Cardiac fibroblast (primary cell): Measurements from ENCODE around the gene ZNF592.

Source experiments
- DNase-seq, 2 donors: peaks; one replicate each; pipeline versions ENCODE4 v3.0.0 to v3.0.0-alpha.2; 2010; ENCODE audit warnings: low read depth in 2 of 2
- H3K4me3 ChIP-seq, 2 donors: replicated peaks in 1 of 2; 1 replicate in 1 of 2; 2 replicates in 1 of 2; pipeline ENCODE4 v1.5.1; 2011; ENCODE audit warnings: low read depth in 2 of 2, low read length in 2 of 2, mild to moderate bottlenecking in 2 of 2, moderate library complexity in 1 of 2
- CTCF ChIP-seq: IDR thresholded peaks from one replicate; pipeline ENCODE4 v1.5.1; 2011; ENCODE audit warnings: low read depth, mild to moderate bottlenecking, low read length, inconsistent platforms

The ZNF592 gene

GRCh38 chr15:84813931-84814330 is 65.5 kb downstream of the ZNF592 start:
- H3K4me3 ChIP-seq: no peak overlapping the region
- DNase-seq: no peak
- TF ChIP-seq CTCF: no peak

- TF ChIP-seq CTCF: no peak
- no peak overlapping the region for H3K4me3 ChIP-seq
- no peak for DNase-seq
These were observed 66.5 kb downstream of the ZNF592 start for GRCh38 chr15:84814916-84815315.

DNA sequence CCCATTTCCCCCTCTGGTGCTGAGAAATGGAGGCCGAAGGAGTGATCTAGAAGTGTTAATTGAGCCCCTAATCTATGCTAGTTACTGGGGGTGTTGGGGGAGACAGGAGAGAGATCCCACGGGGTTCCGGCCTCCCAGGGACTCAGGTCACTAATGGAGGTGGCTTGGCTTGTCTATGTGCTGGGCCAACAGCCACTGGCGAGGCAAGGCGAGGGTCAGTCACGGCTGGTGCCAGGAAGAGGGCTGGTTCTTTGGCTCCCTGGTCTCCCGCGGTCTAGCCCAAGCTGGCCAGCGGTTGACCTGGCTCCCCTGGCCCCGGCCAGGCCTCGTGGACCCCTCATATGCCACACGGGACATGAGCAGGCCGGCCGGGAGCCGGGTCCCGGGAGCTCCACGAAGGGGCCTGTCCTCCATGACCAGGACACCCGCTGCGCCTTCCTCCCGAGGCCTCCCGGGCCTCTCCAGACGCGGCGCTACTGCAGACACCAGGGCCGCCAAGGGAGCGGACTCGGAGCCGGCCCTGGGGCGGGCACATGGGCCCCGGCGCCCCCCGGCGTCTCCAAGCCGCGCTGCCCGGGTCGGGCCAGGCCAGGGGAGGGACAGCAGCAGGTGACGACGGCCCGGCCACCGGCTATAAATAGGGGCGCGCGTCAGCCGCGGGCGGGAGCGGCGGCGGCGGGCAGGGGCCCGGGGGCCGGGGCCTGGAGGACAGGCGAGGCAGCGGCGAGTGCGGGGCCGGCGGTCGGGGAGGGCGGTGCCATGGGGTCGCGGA is 68.5 kb downstream of the ZNF592 start, which contains the start of gene ALPK3:
Gene ALPK3, plus strand, starts transcription at position 663 of the 772 bp plus-strand sequence. Its CDS starts 97 bp downstream, at position 760.
- H3K4me3 ChIP-seq: no peak within 1 kb of the TSS
- no peak for DNase-seq
- no peak for TF ChIP-seq CTCF

- H3K4me3 ChIP-seq: no peak overlapping the region
- no peak for DNase-seq
- TF ChIP-seq CTCF: no peak
These were observed 69.2 kb downstream of the ZNF592 start for GRCh38 chr15:84817466-84818081.

DNA sequence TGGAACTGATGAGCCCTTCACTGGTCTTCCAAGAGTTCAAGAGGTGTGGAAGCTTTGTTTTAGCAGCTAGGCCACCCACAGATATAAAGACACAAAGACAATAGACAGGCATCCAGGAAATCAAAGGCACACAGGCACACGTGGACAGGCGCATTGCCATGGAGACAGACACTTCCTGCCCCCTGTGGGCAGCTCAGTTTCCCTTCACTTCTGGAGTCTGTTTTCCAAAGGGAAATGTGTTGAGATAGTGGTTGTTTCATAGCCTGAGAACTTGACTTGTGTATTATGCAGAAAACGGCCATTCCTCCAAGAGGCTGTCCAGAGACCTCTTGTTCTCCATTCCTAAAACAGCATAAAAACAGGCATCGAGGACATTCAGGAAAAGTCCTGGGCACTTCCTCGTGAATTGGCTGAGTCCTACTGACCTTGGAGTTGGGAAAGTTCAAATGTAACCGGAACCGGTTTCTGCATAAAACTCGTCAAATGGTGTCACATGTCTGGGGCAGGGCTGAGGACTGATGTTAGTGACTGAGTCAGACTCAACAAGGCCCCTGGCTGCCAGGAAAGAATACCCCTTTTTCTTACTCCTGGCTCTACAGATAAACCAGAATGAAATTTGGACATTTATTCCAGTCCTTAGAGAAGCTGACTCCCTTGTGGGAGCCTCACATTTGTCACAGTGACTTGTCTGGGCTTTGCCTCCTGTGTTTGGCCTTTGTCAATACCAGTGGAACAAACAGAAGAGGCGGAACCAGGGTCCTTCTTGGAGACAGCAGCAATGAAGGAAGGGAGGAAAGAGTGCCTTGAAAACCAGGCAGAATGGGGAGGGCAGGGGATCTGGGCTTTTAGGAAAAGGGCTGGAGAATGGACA is 70.1 kb downstream of the ZNF592 start:
- peak; percentile 60 to 80 for DNase-seq
- peak; percentile 5 for TF ChIP-seq CTCF
- H3K4me3 ChIP-seq: no peak overlapping the region

DNA sequence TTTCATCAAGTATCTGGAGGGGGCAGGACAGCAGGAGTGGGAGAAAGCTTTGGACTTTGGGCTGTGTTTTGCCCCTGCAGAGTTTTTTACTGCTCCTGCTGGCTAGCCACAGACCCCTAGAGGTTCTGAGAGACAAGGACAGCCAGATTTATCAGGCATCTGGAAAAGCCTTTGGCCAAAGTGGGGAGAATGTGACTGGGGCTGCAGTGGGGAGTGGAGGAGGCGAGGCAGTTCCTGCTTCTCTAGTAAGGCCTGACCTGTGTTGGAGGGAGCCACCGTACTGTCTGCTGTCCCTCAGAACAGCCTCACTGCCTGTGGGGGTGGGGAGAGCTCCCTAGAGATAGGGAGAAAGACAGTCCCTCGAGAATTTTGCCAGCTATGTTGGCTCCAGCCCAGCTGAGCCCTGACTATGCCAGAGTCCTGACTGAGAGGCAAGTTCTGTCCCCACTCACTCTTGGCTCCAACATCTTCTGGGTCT is 70.9 kb downstream of the ZNF592 start:
- peak; percentile 10 for TF ChIP-seq CTCF
- DNase-seq: no peak
- H3K4me3 ChIP-seq: no peak overlapping the region
